GM19452 (cell line): Measurements from ENCODE around the gene OSTM1.

Experiments
- ATAC-seq: cut with Tn5 transposase; IDR thresholded peaks from one replicate; pipeline ENCODE4 v1.9.1; 2021; ENCODE audit not compliant: unreplicated experiment

OSTM1 gene

GRCh38 chr6:108074359-108075144 is at the start of gene OSTM1:
TSS of gene OSTM1 (minus strand) at chr6:108074741. CDS start at chr6:108074651, 90 bp downstream.
- peak; percentile 97 for ATAC-seq

- ATAC-seq = no peak
These were observed 49.4 kb upstream of the OSTM1 start for GRCh38 chr6:108123946-108124345.

GRCh38 chr6:108123481-108123929 is 49.0 kb upstream of the OSTM1 start:
- ATAC-seq = no peak

- no peak for ATAC-seq
These were observed 47.1 kb upstream of the OSTM1 start for GRCh38 chr6:108121612-108122011.

- no peak for ATAC-seq
These were observed 45.8 kb upstream of the OSTM1 start for GRCh38 chr6:108120311-108120710.

- no peak for ATAC-seq
These were observed 45.2 kb upstream of the OSTM1 start for GRCh38 chr6:108119769-108120141.

- no peak for ATAC-seq
These were observed 44.5 kb upstream of the OSTM1 start for GRCh38 chr6:108118810-108119768.

GRCh38 chr6:108118359-108118724 is 43.8 kb upstream of the OSTM1 start:
- no peak for ATAC-seq

- no peak for ATAC-seq
These were observed 43.2 kb upstream of the OSTM1 start for GRCh38 chr6:108117427-108118358.

GRCh38 chr6:108116546-108117426 is 42.2 kb upstream of the OSTM1 start:
- ATAC-seq = no peak

GRCh38 chr6:108115598-108116058 is 41.1 kb upstream of the OSTM1 start:
- no peak for ATAC-seq

GRCh38 chr6:108114841-108115597 is 40.5 kb upstream of the OSTM1 start:
- no peak for ATAC-seq

- no peak for ATAC-seq
These were observed 39.3 kb upstream of the OSTM1 start for GRCh38 chr6:108113557-108114519.

GRCh38 chr6:108108374-108108773 is 33.8 kb upstream of the OSTM1 start:
- no peak for ATAC-seq

GRCh38 chr6:108107102-108107501 is 32.6 kb upstream of the OSTM1 start:
- ATAC-seq = no peak

GRCh38 chr6:108106694-108107093 is 32.2 kb upstream of the OSTM1 start:
- ATAC-seq = no peak

GRCh38 chr6:108106261-108106660 is 31.7 kb upstream of the OSTM1 start:
- ATAC-seq = no peak

GRCh38 chr6:108105571-108105970 is 31.0 kb upstream of the OSTM1 start:
- ATAC-seq = no peak
